ENCODE data around the gene INO80.
A peak's percentile ranks its signal among the peaks of the same experiment; 100 is the strongest.

The INO80 gene

DNA sequence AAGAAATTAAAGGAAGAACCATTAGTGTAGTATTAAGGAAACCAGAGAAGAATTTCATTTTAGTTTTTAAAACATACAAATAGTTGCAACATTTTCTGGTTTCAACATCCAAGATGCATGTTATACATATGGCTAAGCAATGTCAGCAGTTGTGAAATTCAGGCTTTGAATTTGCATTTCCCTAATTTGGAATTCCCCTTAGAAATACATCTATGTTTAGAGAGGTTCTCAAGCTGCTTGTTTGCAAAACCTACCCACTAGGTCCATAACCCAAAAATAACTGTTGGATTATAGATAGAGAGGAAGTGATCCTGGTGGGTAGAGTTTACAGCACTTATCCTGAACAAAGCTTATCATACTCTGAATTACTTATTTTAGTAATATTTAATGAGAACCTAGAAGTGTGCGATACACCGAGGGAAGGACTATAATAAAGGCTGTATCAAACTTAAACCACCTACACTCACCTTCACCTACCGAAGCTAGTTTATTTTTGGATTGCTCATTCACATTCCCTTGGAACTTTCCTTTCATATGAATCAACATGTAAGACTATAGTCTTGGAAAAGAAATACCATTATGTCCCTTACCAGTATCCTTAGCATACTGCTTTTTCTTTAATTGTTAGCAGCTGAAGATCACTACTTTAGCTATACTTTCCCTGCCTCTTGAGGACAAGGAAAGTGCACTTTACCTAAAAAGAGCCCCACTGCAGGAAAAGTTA is 102.2 kb downstream of the INO80 start:
- DNase-seq: peak; percentile 88
- no peak overlapping the region for H3K4me2 ChIP-seq (ENCODE audit: low read length, poor library complexity, severe bottlenecking)
- H3K4ac ChIP-seq (ENCODE audit: low read depth in 1 of 2, low read length in 2 of 2): no peak overlapping the region
- H3K27me3 ChIP-seq (ENCODE audit: control insufficient read depth in 1 of 2, insufficient read depth in 1 of 2, low read length in 2 of 2): no peaks in the 10 kb centered on the region
- H3K4me3 ChIP-seq (ENCODE audit: insufficient read depth in 1 of 2, low read depth in 1 of 2, low read length in 2 of 2): no peak overlapping the region
- peaks cover 9% of the 10 kb centered on the region for H3K79me1 ChIP-seq (replicated peaks; ENCODE audit: low read length, poor library complexity, severe bottlenecking)
- peaks cover 7 to 63% of the 10 kb centered on the region in 2 experiments for H3K36me3 ChIP-seq (ENCODE audit: control insufficient read depth in 1 of 2, insufficient read depth in 2 of 2, low read depth in 1 of 2, low read length in 2 of 2)
- no peak overlapping the region for H4K8ac ChIP-seq (ENCODE audit: low read length)
- no peak overlapping the region for H3K9ac ChIP-seq (ENCODE audit: low read length)
- WGBS: 100% methylated on average over 3 of the region's 3 CpGs
- H2BK15ac ChIP-seq (ENCODE audit: low read depth, poor library complexity, severe bottlenecking): no peak overlapping the region
- no peak overlapping the region for H2AFZ ChIP-seq (ENCODE audit: low read depth, low read length)
- no peak overlapping the region for H3K18ac ChIP-seq (ENCODE audit: low read depth in 1 of 2, low read length in 2 of 2)
- no peak overlapping the region for H4K91ac ChIP-seq (ENCODE audit: low read length)
- H2BK12ac ChIP-seq (ENCODE audit: low read length in 2 of 2): no peak overlapping the region
- H3K14ac ChIP-seq (ENCODE audit: low read length in 2 of 2): no peak overlapping the region
- no peak overlapping the region for H2AK5ac ChIP-seq (ENCODE audit: low read length, severe bottlenecking)
- no peak overlapping the region for H3K23ac ChIP-seq (ENCODE audit: low read length in 2 of 2)
- no peak overlapping the region for H3K27ac ChIP-seq (ENCODE audit: low read length, poor library complexity, severe bottlenecking)
- no peaks in the 10 kb centered on the region for H3K4me1 ChIP-seq (ENCODE audit: control insufficient read depth, insufficient read depth, low read depth, low read length)
- no peak overlapping the region for H2BK120ac ChIP-seq (ENCODE audit: low read depth, low read length)
- no peak overlapping the region for H2BK5ac ChIP-seq (ENCODE audit: low read depth, low read length, poor library complexity, severe bottlenecking)
- H3K9me3 ChIP-seq (ENCODE audit: control insufficient read depth, low read length): no peaks in the 10 kb centered on the region

DNA sequence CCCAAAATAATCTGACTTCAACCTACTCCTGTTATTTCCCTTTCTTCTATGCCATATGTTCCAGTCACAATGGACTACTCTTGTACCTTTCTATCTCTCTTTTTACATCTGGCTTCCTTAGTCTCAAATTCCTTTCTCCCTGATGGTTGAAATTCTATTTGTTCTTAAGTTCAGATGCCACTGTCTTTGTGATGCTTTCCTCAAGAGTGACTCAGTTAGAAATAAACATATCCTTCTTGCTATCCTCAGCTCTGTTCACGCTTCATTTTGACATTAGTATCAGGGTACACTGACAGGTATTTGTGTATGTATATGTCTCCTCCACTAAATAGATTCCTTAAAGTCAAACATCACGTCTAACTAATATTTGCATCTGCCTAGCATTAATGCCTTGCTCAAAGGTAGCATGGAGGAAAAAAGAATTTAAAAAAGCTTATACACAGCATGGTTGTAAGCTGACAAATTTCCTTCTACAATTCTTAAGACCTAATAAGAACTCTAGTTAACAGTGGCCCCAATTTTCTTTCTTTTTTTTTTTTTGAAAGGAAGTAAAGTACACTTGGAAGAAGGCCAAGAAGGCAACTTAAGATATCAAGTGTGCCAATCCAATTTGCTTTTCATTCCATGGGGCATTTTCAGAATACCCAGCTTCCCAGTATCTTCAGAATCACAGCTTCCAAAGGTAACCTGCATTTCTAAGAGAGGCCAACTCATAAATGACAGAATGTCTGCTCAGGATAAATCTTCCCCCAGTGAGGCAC is 104.8 kb downstream of the INO80 start:
- no peak overlapping the region for H2BK12ac ChIP-seq (ENCODE audit: low read length in 2 of 2)
- no peak overlapping the region for H3K18ac ChIP-seq (ENCODE audit: low read depth in 1 of 2, low read length in 2 of 2)
- H3K36me3 ChIP-seq (ENCODE audit: control insufficient read depth in 1 of 2, insufficient read depth in 2 of 2, low read depth in 1 of 2, low read length in 2 of 2): peaks cover 4 to 56% of the 10 kb centered on the region in 2 experiments
- H2BK15ac ChIP-seq (ENCODE audit: low read depth, poor library complexity, severe bottlenecking): no peak overlapping the region
- no peak overlapping the region for H3K14ac ChIP-seq (ENCODE audit: low read length in 2 of 2)
- peak; percentile 50 for DNase-seq
- no CpG with 5 or more reads among the region's 2 CpGs for WGBS
- H3K23ac ChIP-seq (ENCODE audit: low read length in 2 of 2): no peak overlapping the region
- H2BK120ac ChIP-seq (ENCODE audit: low read depth, low read length): no peak overlapping the region
- no peak overlapping the region for H3K4me3 ChIP-seq (ENCODE audit: insufficient read depth in 1 of 2, low read depth in 1 of 2, low read length in 2 of 2)
- no peaks in the 10 kb centered on the region for H3K9me3 ChIP-seq (ENCODE audit: control insufficient read depth, low read length)
- no peaks in the 10 kb centered on the region for H3K4me1 ChIP-seq (ENCODE audit: control insufficient read depth, insufficient read depth, low read depth, low read length)
- no peak overlapping the region for H3K4ac ChIP-seq (ENCODE audit: low read depth in 1 of 2, low read length in 2 of 2)
- no peak overlapping the region for H2BK5ac ChIP-seq (ENCODE audit: low read depth, low read length, poor library complexity, severe bottlenecking)
- peaks cover 12% of the 10 kb centered on the region for H3K79me1 ChIP-seq (replicated peaks; ENCODE audit: low read length, poor library complexity, severe bottlenecking)
- no peaks in the 10 kb centered on the region for H3K27me3 ChIP-seq (ENCODE audit: control insufficient read depth in 1 of 2, insufficient read depth in 1 of 2, low read length in 2 of 2)
- H3K9ac ChIP-seq (ENCODE audit: low read length): no peak overlapping the region
- H3K4me2 ChIP-seq (ENCODE audit: low read length, poor library complexity, severe bottlenecking): no peak overlapping the region
- H3K27ac ChIP-seq (ENCODE audit: low read length, poor library complexity, severe bottlenecking): no peak overlapping the region
- H2AK5ac ChIP-seq (ENCODE audit: low read length, severe bottlenecking): no peak overlapping the region
- H4K91ac ChIP-seq (ENCODE audit: low read length): no peak overlapping the region
- H4K8ac ChIP-seq (ENCODE audit: low read length): no peak overlapping the region
- H2AFZ ChIP-seq (ENCODE audit: low read depth, low read length): no peak overlapping the region

DNA sequence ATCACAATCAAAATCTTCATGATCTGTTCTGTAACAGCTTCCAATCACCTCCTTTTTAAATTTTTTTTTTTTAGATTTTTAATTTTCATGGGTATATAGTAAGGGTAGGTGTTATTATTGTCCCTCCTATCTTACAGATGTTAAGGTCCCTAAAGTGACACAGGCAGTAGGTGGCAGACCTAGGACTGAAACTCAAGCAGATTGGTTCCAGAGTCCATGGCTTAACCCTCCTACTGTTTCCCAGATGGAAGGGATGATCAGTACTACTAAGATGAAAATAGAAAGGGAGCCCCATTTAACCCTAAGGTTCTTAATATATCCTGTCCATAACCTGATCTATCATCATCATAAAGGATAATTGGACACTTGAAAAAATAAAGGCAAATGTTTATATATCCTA is 105.7 kb downstream of the INO80 start:
- no peak overlapping the region for H3K4me2 ChIP-seq (ENCODE audit: low read length, poor library complexity, severe bottlenecking)
- H3K79me1 ChIP-seq (replicated peaks; ENCODE audit: low read length, poor library complexity, severe bottlenecking): peaks cover 13% of the 10 kb centered on the region
- no peak overlapping the region for H2AK5ac ChIP-seq (ENCODE audit: low read length, severe bottlenecking)
- no peak overlapping the region for H3K4me3 ChIP-seq (ENCODE audit: insufficient read depth in 1 of 2, low read depth in 1 of 2, low read length in 2 of 2)
- H3K23ac ChIP-seq (ENCODE audit: low read length in 2 of 2): no peak overlapping the region
- no peak overlapping the region for H2BK12ac ChIP-seq (ENCODE audit: low read length in 2 of 2)
- no peak overlapping the region for H4K91ac ChIP-seq (ENCODE audit: low read length)
- H3K9ac ChIP-seq (ENCODE audit: low read length): no peak overlapping the region
- H3K27me3 ChIP-seq (ENCODE audit: control insufficient read depth in 1 of 2, insufficient read depth in 1 of 2, low read length in 2 of 2): no peaks in the 10 kb centered on the region
- H2BK5ac ChIP-seq (ENCODE audit: low read depth, low read length, poor library complexity, severe bottlenecking): no peak overlapping the region
- H4K8ac ChIP-seq (ENCODE audit: low read length): no peak overlapping the region
- no peak for DNase-seq
- no peak overlapping the region for H2BK15ac ChIP-seq (ENCODE audit: low read depth, poor library complexity, severe bottlenecking)
- H3K18ac ChIP-seq (ENCODE audit: low read depth in 1 of 2, low read length in 2 of 2): no peak overlapping the region
- H3K36me3 ChIP-seq (ENCODE audit: control insufficient read depth in 1 of 2, insufficient read depth in 2 of 2, low read depth in 1 of 2, low read length in 2 of 2): peaks cover 0 to 51% of the 10 kb centered on the region in 2 experiments
- H3K9me3 ChIP-seq (ENCODE audit: control insufficient read depth, low read length): no peaks in the 10 kb centered on the region
- no peak overlapping the region for H3K14ac ChIP-seq (ENCODE audit: low read length in 2 of 2)
- H3K27ac ChIP-seq (ENCODE audit: low read length, poor library complexity, severe bottlenecking): no peak overlapping the region
- no peak overlapping the region for H2BK120ac ChIP-seq (ENCODE audit: low read depth, low read length)
- H3K4ac ChIP-seq (ENCODE audit: low read depth in 1 of 2, low read length in 2 of 2): no peak overlapping the region
- H2AFZ ChIP-seq (ENCODE audit: low read depth, low read length): no peak overlapping the region
- no peaks in the 10 kb centered on the region for H3K4me1 ChIP-seq (ENCODE audit: control insufficient read depth, insufficient read depth, low read depth, low read length)

DNA sequence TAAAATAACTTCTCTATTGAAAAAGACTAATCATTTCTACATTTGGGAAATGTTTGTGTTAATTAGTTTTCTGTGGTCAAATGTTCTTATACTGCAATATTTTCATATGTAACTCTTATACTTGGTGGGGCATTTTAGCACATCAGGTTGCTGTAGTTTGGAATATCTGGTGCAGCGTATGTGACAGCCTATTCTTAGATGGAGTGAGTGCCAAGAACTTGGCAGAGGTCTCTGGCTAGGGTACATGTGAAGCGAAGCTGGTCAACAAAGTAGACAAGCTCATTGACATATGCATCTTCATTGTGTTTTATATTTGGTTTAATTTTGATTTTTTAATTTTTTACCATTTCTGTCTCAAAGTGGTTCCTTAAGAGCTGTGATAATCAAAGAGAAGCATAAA is 109.6 kb downstream of the INO80 start:
- H3K9me3 ChIP-seq (ENCODE audit: control insufficient read depth, low read length): no peaks in the 10 kb centered on the region
- H2AFZ ChIP-seq (ENCODE audit: low read depth, low read length): no peak overlapping the region
- H3K79me1 ChIP-seq (replicated peaks; ENCODE audit: low read length, poor library complexity, severe bottlenecking): peaks cover 14% of the 10 kb centered on the region
- H3K18ac ChIP-seq (ENCODE audit: low read depth in 1 of 2, low read length in 2 of 2): no peak overlapping the region
- H2AK5ac ChIP-seq (ENCODE audit: low read length, severe bottlenecking): no peak overlapping the region
- no peak overlapping the region for H2BK5ac ChIP-seq (ENCODE audit: low read depth, low read length, poor library complexity, severe bottlenecking)
- no peaks in the 10 kb centered on the region for H3K27me3 ChIP-seq (ENCODE audit: control insufficient read depth in 1 of 2, insufficient read depth in 1 of 2, low read length in 2 of 2)
- H3K14ac ChIP-seq (ENCODE audit: low read length in 2 of 2): no peak overlapping the region
- H3K4me1 ChIP-seq (ENCODE audit: control insufficient read depth, insufficient read depth, low read depth, low read length): no peaks in the 10 kb centered on the region
- no peak overlapping the region for H3K4ac ChIP-seq (ENCODE audit: low read depth in 1 of 2, low read length in 2 of 2)
- peaks cover 0 to 49% of the 10 kb centered on the region in 2 experiments for H3K36me3 ChIP-seq (ENCODE audit: control insufficient read depth in 1 of 2, insufficient read depth in 2 of 2, low read depth in 1 of 2, low read length in 2 of 2)
- no peak overlapping the region for H3K4me3 ChIP-seq (ENCODE audit: insufficient read depth in 1 of 2, low read depth in 1 of 2, low read length in 2 of 2)
- DNase-seq: no peak
- H4K8ac ChIP-seq (ENCODE audit: low read length): no peak overlapping the region
- no peak overlapping the region for H4K91ac ChIP-seq (ENCODE audit: low read length)
- H2BK12ac ChIP-seq (ENCODE audit: low read length in 2 of 2): no peak overlapping the region
- WGBS: 100% methylated on average over 1 of the region's 2 CpGs
- H2BK15ac ChIP-seq (ENCODE audit: low read depth, poor library complexity, severe bottlenecking): no peak overlapping the region
- no peak overlapping the region for H3K4me2 ChIP-seq (ENCODE audit: low read length, poor library complexity, severe bottlenecking)
- no peak overlapping the region for H2BK120ac ChIP-seq (ENCODE audit: low read depth, low read length)
- H3K9ac ChIP-seq (ENCODE audit: low read length): no peak overlapping the region
- no peak overlapping the region for H3K27ac ChIP-seq (ENCODE audit: low read length, poor library complexity, severe bottlenecking)
- H3K23ac ChIP-seq (ENCODE audit: low read length in 2 of 2): no peak overlapping the region
